A673 (cell line): ENCODE data around the gene ZNF708.

Source experiments
- EZH2 ChIP-seq: fragments of 200-600 bp; sonication (generic); IDR thresholded peaks from 2 replicates; pipeline ENCODE4 v1.6.1; 2017; ENCODE audit warnings: borderline replicate concordance, low read depth, mild to moderate bottlenecking, mixed read lengths, antibody characterized with exemption, low read length; ENCODE audit not compliant: poor library complexity, severe bottlenecking
- TF ChIP-seq, protein P1 (sequence below): fragments of 300-800, 200-600 bp; sonication (generic); conservative IDR thresholded peaks from 2 replicates; pipeline ENCODE4 v1.5.1; 2017; ENCODE audit warnings: low read depth, mild to moderate bottlenecking, antibody characterized with exemption, low read length, moderate library complexity, mixed read lengths

DNA sequence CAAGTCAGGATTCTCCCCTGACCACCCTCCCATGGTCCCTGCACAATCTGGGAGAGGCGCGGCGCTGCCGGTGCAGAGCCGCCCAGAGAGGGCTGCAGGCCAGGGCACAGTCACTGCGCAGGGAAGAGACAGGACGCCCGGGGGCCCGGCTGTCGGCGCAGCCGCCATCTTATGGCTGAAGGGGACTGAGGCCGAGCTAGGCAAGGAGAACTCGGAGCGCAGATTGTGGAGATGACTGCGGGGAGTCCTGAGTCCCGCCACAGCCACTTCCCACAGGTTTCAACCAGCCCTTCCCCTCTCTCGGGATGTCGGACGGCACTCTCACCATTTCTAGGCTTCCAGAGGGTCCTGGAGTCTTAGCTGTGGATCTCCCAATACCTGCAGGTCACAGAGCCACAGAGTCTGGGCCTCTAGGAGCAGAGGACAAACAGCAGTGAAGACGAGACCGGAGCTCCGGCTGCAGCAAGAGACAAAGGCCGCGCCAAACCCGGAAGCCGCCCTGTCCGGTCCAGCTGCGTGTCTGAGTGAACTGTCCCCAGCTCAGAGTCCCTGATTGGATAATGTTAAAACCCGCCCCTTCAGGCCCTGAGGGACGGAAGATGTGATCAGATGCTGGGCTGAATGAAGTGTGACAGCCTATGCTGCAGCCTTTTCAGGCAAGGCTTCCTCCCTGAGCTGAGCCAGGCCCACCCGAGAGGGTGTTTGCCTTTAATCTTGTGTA, at the start of gene ZNF708:
- TF ChIP-seq, protein P1, sequence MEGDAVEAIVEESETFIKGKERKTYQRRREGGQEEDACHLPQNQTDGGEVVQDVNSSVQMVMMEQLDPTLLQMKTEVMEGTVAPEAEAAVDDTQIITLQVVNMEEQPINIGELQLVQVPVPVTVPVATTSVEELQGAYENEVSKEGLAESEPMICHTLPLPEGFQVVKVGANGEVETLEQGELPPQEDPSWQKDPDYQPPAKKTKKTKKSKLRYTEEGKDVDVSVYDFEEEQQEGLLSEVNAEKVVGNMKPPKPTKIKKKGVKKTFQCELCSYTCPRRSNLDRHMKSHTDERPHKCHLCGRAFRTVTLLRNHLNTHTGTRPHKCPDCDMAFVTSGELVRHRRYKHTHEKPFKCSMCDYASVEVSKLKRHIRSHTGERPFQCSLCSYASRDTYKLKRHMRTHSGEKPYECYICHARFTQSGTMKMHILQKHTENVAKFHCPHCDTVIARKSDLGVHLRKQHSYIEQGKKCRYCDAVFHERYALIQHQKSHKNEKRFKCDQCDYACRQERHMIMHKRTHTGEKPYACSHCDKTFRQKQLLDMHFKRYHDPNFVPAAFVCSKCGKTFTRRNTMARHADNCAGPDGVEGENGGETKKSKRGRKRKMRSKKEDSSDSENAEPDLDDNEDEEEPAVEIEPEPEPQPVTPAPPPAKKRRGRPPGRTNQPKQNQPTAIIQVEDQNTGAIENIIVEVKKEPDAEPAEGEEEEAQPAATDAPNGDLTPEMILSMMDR = no peak
- TF ChIP-seq EZH2 = no peak
